GM12878 (cell line): ENCODE data around the gene SSNA1. TPM values are rescaled to one million over a fixed set of nuclear protein-coding genes. Genes with fewer than 3 reads are reported as not detected.

Source experiments
- ATAC-seq: fragments of 200-7000 bp; cut with Tn5 transposase; 3 replicates; pipeline ENCODE4 v1.9.1; 2020; ENCODE audit warnings: mild to moderate bottlenecking, moderate library complexity
- BruUV-seq: library from RNA; stranded (reverse); fragments of 400-500 nt; replicated peaks from 2 replicates; lab custom pipeline; 2021; lab: Mats Ljungman, UMichigan
- CTCF ChIA-PET: fragments of 300-600 bp; sonication (Branson Sonifier 250); formaldehyde crosslinking; extraction: SDS; loops from one replicate; lab custom pipeline; 2021; ENCODE audit warnings: inconsistent platforms; lab: Yijun Ruan, JAX
- POLR2A ChIA-PET: fragments of 350-600 bp; formaldehyde crosslinking; extraction: SDS; loops from one replicate; lab custom pipeline; 2021; ENCODE audit warnings: inconsistent platforms; lab: Charles Lee
- RAD21 ChIA-PET: fragments of 300-600 bp; sonication (Branson Sonifier 250); formaldehyde crosslinking; loops from one replicate; lab custom pipeline; 2023; ENCODE audit warnings: antibody characterized with exemption; ENCODE audit not compliant: unreplicated experiment; lab: Charles Lee
- SMC1A ChIA-PET: fragments of 300-600 bp; sonication (Branson Sonifier 250); formaldehyde crosslinking; loops from one replicate; lab custom pipeline; 2023; ENCODE audit not compliant: unreplicated experiment, uncharacterized antibody; lab: Charles Lee
- DNase-seq: peaks from one replicate; pipeline ENCODE4 v3.0.0-alpha.2; 2011; ENCODE audit warnings: low read depth, low spot score
- FAIRE-seq: peaks from 3 replicates; lab custom pipeline; 2011; peaks lifted over from hg19 to GRCh38; lab: Jason Lieb, UNC
- H2AFZ ChIP-seq: 2 replicates; pipeline ENCODE4 v1.6.0; 2011; ENCODE audit warnings: low read depth, low read length, control low read depth; ENCODE audit not compliant: control insufficient read depth
- H3K27ac ChIP-seq: 2 replicates; pipeline ENCODE4 v1.5.1; 2011; ENCODE audit warnings: control low read depth; ENCODE audit not compliant: control insufficient read depth, insufficient read depth
- H3K27me3 ChIP-seq, 2 experiments: replicated peaks in 1 of 2; 2 replicates each; pipeline versions ENCODE4 v1.6.0 to v1.6.1; 2011; ENCODE audit warnings: low read length in 1 of 2; ENCODE audit not compliant: control insufficient read depth in 2 of 2, insufficient read depth in 2 of 2
- H3K36me3 ChIP-seq, 2 experiments: 2 replicates each; pipeline ENCODE4 v1.5.1; 2011; ENCODE audit warnings: low read length in 1 of 2; ENCODE audit not compliant: control insufficient read depth in 2 of 2, insufficient read depth in 2 of 2
- H3K4me1 ChIP-seq: 2 replicates; pipeline ENCODE4 v1.6.1; 2011; ENCODE audit warnings: mild to moderate bottlenecking, low read length, moderate library complexity, mixed read lengths; ENCODE audit not compliant: control insufficient read depth, insufficient read depth
- H3K4me2 ChIP-seq: 2 replicates; pipeline ENCODE4 v1.6.0; 2011; ENCODE audit warnings: control low read depth; ENCODE audit not compliant: control insufficient read depth, insufficient read depth
- H3K4me3 ChIP-seq: fragments of 200-600 bp; sonication (generic); 2 replicates; pipeline ENCODE4 v1.5.1; 2016
- H3K79me2 ChIP-seq: 2 replicates; pipeline ENCODE4 v1.6.0; 2011; ENCODE audit warnings: low read length; ENCODE audit not compliant: control insufficient read depth, insufficient read depth
- H3K9ac ChIP-seq: 2 replicates; pipeline ENCODE4 v1.8.0; 2011; ENCODE audit warnings: low read length, control low read depth, mixed read lengths; ENCODE audit not compliant: control insufficient read depth, insufficient read depth
- H3K9me3 ChIP-seq: replicated peaks from 3 replicates; pipeline ENCODE4 v1.5.1; 2011; ENCODE audit warnings: mild to moderate bottlenecking, low read length; ENCODE audit not compliant: control insufficient read depth, insufficient read depth
- H4K20me1 ChIP-seq: 2 replicates; pipeline ENCODE4 v1.6.0; 2011; ENCODE audit not compliant: control insufficient read depth, insufficient read depth
- CREM ChIP-seq: IDR thresholded peaks from 2 replicates; pipeline ENCODE4 v1.6.1; 2014; ENCODE audit warnings: antibody characterized with exemption, low read depth
- EGR1 ChIP-seq, 2 experiments: IDR thresholded peaks; 1 replicate in 1 of 2; 2 replicates in 1 of 2; pipeline ENCODE4 v1.6.1; 2011 to 2012; ENCODE audit warnings: low read depth in 2 of 2, low read length in 2 of 2, borderline replicate concordance in 1 of 2, mild to moderate bottlenecking in 1 of 2, moderate library complexity in 1 of 2
- JUNB ChIP-seq: IDR thresholded peaks from 2 replicates; pipeline ENCODE4 v1.6.1; 2016; ENCODE audit warnings: antibody characterized with exemption, mild to moderate bottlenecking
- POU2F2 ChIP-seq: IDR thresholded peaks from 3 replicates; pipeline ENCODE4 v1.6.1; 2011; ENCODE audit warnings: low read depth, mild to moderate bottlenecking, low read length, borderline replicate concordance
- ZNF207 ChIP-seq: fragments of 450-650 bp; IDR thresholded peaks from 2 replicates; pipeline ENCODE4 v1.6.1; 2014; ENCODE audit warnings: antibody characterized with exemption, mild to moderate bottlenecking, borderline replicate concordance
- WGBS: methylation state at CpG from one replicate; pipeline ENCODE4 v1.1.6; 2016; ENCODE audit warnings: low lambda C conversion rate; ENCODE audit not compliant: insufficient replicate concordance, insufficient coverage; ENCODE audit errors: missing lambda C conversion rate; 5-methylcytosine and 5-hydroxymethylcytosine counted together
- in situ Hi-C: fragments of 300-500 bp; cut with MboI; formaldehyde crosslinking; loops from 9 replicates; pipeline ENCODE4 v1.14.3; 2018; ENCODE audit warnings: mixed read lengths
- intact Hi-C: fragments of 100-400 bp; cut with micrococcal nuclease; formaldehyde crosslinking; loops from one replicate; pipeline ENCODE4 v1.14.2; 2022; ENCODE audit not compliant: unreplicated experiment
- polyA plus RNA-seq, 11 experiments: library from polyadenylated mRNA; depleted of rRNA in 4 of 11; unstranded in 6 of 11; stranded (reverse) in 5 of 11; fragments of >200 nt; fragmentation: Nextera tagmentation in 4 of 11; fragmentation: Illumina TruSeq in 1 of 11; extraction: Ambion mirVana in 4 of 11; extraction: Trizol in 1 of 11; gene quantifications; 1 replicate in 1 of 11; 2 replicates in 10 of 11; pipeline versions ENCODE4 v1.2.1 to v1.2.3, GENCODE V29; 2011 to 2016; ENCODE audit warnings: inconsistent platforms in 2 of 11, missing spikeins in 2 of 11, low read depth in 1 of 11
- total RNA-seq, 4 experiments: library from RNA; depleted of rRNA in 3 of 4; stranded (reverse); fragments of >200 nt in 3 of 4; fragmentation: Illumina TruSeq in 1 of 4; extraction: Trizol in 1 of 4; gene quantifications; 2 replicates each; pipeline versions ENCODE4 v1.2.1 to v1.2.3, GENCODE V29; 2013 to 2021
- TF ChIP-seq, protein P1 (sequence below): fragments of 150-350 bp; IDR thresholded peaks from 2 replicates; pipeline ENCODE4 v1.6.1; 2014; ENCODE audit warnings: mild to moderate bottlenecking, low read depth, low read length

SSNA1 gene
- total and polyA plus RNA-seq, 10 of the 15 experiments (the other 5 are each of a cell fraction or from before 2014, with no cell fraction given), result 0.63 to 139 (median 78.0) TPM

DNA sequence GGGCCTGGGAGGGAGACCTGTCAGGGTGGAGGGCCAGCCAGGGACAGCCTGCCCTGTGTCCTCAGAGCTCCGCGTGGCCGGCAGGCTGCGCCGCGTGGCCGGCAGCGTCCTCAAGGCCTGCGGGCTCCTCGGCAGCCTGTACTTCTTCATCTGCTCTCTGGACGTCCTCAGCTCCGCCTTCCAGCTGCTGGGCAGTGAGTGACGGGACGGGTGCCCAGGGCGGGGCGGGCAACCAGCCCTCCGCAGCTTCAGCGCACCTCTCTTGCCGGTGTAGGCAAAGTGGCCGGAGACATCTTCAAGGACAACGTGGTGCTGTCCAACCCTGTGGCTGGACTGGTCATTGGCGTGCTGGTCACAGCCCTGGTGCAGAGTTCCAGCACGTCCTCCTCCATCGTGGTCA lies 44.0 kb downstream of the SSNA1 start:
- ChIA-PET RAD21 (no interaction called here), CTCF (no interaction called here), SMC1A (no interaction called here), POLR2A (no interaction called here)
- Histone ChIP-seq H3K36me3 (no peaks in the 10 kb centered on the region), H2AFZ (no peak overlapping the region), H3K9ac (no peak overlapping the region), H3K27me3 (no peaks in the 10 kb centered on the region), H4K20me1 (no peaks in the 10 kb centered on the region), H3K4me3 (no peak overlapping the region), H3K79me2 (no peaks in the 10 kb centered on the region), H3K4me1 (peaks cover 15% of the 10 kb centered on the region), H3K9me3 (no peaks in the 10 kb centered on the region), H3K4me2 (no peak overlapping the region), H3K27ac (no peak overlapping the region)
- FAIRE-seq, result no peak
- in situ Hi-C loops, result no loop called here
- ATAC-seq, result no peak
- TF ChIP-seq EGR1 (IDR thresholded peaks at IDR 0.05; ENCODE audit: borderline replicate concordance in 1 of 2, low read depth in 2 of 2, low read length in 2 of 2), result no peak
- TF ChIP-seq JUNB, result no peak
- TF ChIP-seq, protein P1, sequence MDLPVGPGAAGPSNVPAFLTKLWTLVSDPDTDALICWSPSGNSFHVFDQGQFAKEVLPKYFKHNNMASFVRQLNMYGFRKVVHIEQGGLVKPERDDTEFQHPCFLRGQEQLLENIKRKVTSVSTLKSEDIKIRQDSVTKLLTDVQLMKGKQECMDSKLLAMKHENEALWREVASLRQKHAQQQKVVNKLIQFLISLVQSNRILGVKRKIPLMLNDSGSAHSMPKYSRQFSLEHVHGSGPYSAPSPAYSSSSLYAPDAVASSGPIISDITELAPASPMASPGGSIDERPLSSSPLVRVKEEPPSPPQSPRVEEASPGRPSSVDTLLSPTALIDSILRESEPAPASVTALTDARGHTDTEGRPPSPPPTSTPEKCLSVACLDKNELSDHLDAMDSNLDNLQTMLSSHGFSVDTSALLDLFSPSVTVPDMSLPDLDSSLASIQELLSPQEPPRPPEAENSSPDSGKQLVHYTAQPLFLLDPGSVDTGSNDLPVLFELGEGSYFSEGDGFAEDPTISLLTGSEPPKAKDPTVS, result no peak
- no peak for TF ChIP-seq POU2F2
- no peak for TF ChIP-seq CREM
- no peak for TF ChIP-seq ZNF207
- 59% methylated on average over 24 of the region's 24 CpGs for WGBS
- no peak for DNase-seq
- intact Hi-C loops, result no loop called here
- BruUV-seq, result no TSS peak
